Esophagus squamous epithelium (tissue), 5 donors: ENCODE measurements around the gene PPM1K. TPM values are rescaled to one million over a fixed set of nuclear protein-coding genes. Genes with fewer than 3 reads are reported as not detected.

ENCODE experiments used
- DNase-seq: peaks from one replicate; lab custom pipeline; 2025; lab: John Stamatoyannopoulos, UW
- H3K27ac ChIP-seq, 4 donors: fragments of 200-600 bp; sonication (generic); one replicate each; pipeline ENCODE4 v1.5.1; 2016 to 2019; ENCODE audit warnings: mild to moderate bottlenecking in 1 of 4
- H3K27me3 ChIP-seq, 4 donors: fragments of 200-600 bp; sonication (generic); 1 replicate in 3 of 4; 2 replicates in 1 of 4; pipeline versions ENCODE4 v1.5.1 to v1.6.0; 2017 to 2021; ENCODE audit warnings: antibody characterized with exemption in 1 of 4
- H3K36me3 ChIP-seq, 3 donors: fragments of 200-600 bp; sonication (generic); one replicate each; pipeline ENCODE4 v1.5.1; 2016 to 2019
- H3K4me1 ChIP-seq, 3 donors: fragments of 200-600 bp; sonication (generic); one replicate each; pipeline ENCODE4 v1.5.1; 2017 to 2019
- H3K4me3 ChIP-seq, 4 donors: fragments of 200-600 bp; sonication (generic); 1 replicate in 3 of 4; 2 replicates in 1 of 4; pipeline ENCODE4 v1.5.1; 2016 to 2019; ENCODE audit warnings: mild to moderate bottlenecking in 2 of 4, moderate library complexity in 1 of 4
- H3K9me3 ChIP-seq, 3 donors: fragments of 200-600 bp; sonication (generic); one replicate each; pipeline ENCODE4 v1.5.1; 2016 to 2019
- CTCF ChIP-seq, 6 experiments: fragments of 450-650 bp in 4 of 6; fragments of 200-600 bp in 2 of 6; sonication (generic) in 2 of 6; IDR thresholded peaks; one replicate each; pipeline ENCODE4 v1.5.1; 2016 to 2019; ENCODE audit warnings: antibody characterized with exemption in 6 of 6, mild to moderate bottlenecking in 4 of 6, moderate library complexity in 4 of 6
- POLR2A ChIP-seq, 4 donors: fragments of 450-650 bp; IDR thresholded peaks; one replicate each; pipeline ENCODE4 v1.6.1; 2017; ENCODE audit warnings: antibody characterized with exemption in 4 of 4, mild to moderate bottlenecking in 4 of 4, moderate library complexity in 3 of 4
- WGBS, 2 donors: methylation state at CpG; one replicate each; pipeline ENCODE4 v1.1.5; 2018; 5-methylcytosine and 5-hydroxymethylcytosine counted together
- intact Hi-C: fragments of 100-400 bp; cut with DNase I; formaldehyde crosslinking; loops from one replicate; pipeline ENCODE4 v1.15.0; 2022
- total RNA-seq, 4 donors: library from RNA; depleted of rRNA; stranded (reverse); fragments of >200 nt; gene quantifications; one replicate each; pipeline ENCODE4 v1.1.0, GENCODE V29; 2016
- donor health status: DM: yes; HTN: yes; CAD: no.

The PPM1K gene
- total RNA-seq, 4 donors from 2014 or later, result 4.4 to 34.0 (median 11.7) TPM

- H3K27me3 ChIP-seq, result no peaks in the 10 kb centered on the region
- no peak for DNase-seq
- no peak overlapping the region for H3K27ac ChIP-seq
- no peaks in the 10 kb centered on the region for H3K4me1 ChIP-seq
- H3K4me3 ChIP-seq, result no peak overlapping the region
- no peaks in the 10 kb centered on the region for H3K9me3 ChIP-seq
- 82 to 95% methylated on average over 1 of the region's 1 CpG for WGBS, 2 donors
- H3K36me3 ChIP-seq, result peaks cover 0 to 81% (median 13%) of the 10 kb centered on the region in 3 donors
- intact Hi-C loops, result no loop called here
- no peak for TF ChIP-seq POLR2A (IDR thresholded peaks at IDR 0.05)
- TF ChIP-seq CTCF (IDR thresholded peaks at IDR 0.05), result no peak
Measured at GRCh38 chr4:88264336-88264735, 20.0 kb downstream of the PPM1K start.

DNA sequence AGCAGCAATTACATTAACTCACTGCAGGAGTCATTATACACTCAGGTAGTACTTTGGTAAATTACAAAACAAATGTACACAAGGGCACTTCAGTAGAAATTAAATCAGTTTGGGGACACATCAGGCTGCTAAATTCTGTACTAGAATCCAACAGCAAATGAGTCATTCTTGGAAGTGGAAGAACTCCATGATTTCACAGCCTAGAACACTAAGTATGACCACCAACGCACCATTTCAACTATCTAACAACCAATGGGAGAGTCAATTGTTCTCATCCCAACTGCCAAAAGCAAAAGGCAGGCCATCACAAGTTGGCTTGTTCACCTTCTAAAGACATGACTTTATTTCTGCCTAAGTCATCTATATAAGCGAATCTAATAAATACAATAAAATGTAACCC, 26.6 kb downstream of the PPM1K start:
- no peaks in the 10 kb centered on the region for H3K27me3 ChIP-seq
- no peak for DNase-seq
- no peak for TF ChIP-seq POLR2A (IDR thresholded peaks at IDR 0.05)
- no peaks in the 10 kb centered on the region for H3K9me3 ChIP-seq
- no peak overlapping the region for H3K27ac ChIP-seq
- intact Hi-C loops, result no loop called here
- no peaks in the 10 kb centered on the region for H3K4me1 ChIP-seq
- WGBS, 2 donors, result 88 to 95% methylated on average over 2 of the region's 2 CpGs
- peaks cover 0 to 29% (median 0%) of the 10 kb centered on the region in 3 donors for H3K36me3 ChIP-seq
- no peak overlapping the region for H3K4me3 ChIP-seq

DNA sequence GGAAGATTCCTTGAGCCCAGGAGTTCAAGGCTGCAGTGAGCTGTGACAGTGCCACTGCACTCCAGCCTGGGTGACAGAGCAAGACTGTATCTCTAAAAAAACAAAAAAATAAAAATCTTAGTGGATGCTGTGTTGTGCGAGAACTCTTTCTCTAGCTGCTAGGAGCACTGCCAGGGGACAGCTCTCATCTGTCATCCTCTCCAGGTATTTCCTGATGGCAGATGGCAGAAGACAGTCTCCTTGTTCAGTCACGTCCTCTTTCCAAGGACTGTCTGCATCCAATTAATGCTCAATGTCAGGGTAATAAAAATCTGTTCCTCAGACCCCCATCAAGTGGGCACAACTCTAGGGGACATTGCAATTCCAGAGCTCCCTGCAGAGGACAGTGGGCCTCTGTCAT, 29.2 kb downstream of the PPM1K start:
- Histone ChIP-seq H3K36me3 (peaks cover 0 to 15% (median 0%) of the 10 kb centered on the region in 3 donors), H3K9me3 (no peaks in the 10 kb centered on the region), H3K4me3 (no peak overlapping the region), H3K27ac (no peak overlapping the region), H3K27me3 (no peaks in the 10 kb centered on the region), H3K4me1 (no peaks in the 10 kb centered on the region)
- WGBS, 2 donors, result 61 to 80% methylated on average over 2 of the region's 2 CpGs
- no peak for DNase-seq
- TF ChIP-seq POLR2A (IDR thresholded peaks at IDR 0.05) (no peak), CTCF (IDR thresholded peaks at IDR 0.05) (no peak)
- intact Hi-C loops, result no loop called here

DNA sequence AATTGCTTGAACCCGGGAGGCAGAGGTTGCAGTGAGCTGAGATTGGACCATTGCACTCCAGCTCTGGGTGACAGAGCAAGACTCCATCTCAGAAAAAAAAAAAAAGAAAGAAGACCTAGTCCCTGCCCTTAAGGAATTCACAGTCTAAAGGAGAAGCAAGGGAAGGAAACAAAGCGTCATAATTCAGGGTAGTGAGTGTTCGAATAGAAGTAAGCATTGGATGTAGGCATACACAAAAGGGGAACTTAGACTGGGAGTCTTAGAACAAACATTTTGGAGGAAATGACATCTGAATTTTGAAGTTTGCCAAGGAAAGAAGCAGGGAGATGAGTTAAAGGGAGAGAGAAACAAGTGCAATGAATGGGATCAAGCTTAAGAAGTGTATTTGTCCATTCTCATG, 32.4 kb downstream of the PPM1K start:
- Histone ChIP-seq H3K36me3 (no peaks in the 10 kb centered on the region), H3K27ac (no peak overlapping the region), H3K4me3 (no peak overlapping the region), H3K27me3 (no peaks in the 10 kb centered on the region), H3K9me3 (no peaks in the 10 kb centered on the region), H3K4me1 (no peaks in the 10 kb centered on the region)
- 72 to 91% methylated on average over 3 of the region's 3 CpGs for WGBS, 2 donors
- intact Hi-C loops, result no loop called here
- no peak for DNase-seq
- TF ChIP-seq POLR2A (IDR thresholded peaks at IDR 0.05), result no peak
- no peak for TF ChIP-seq CTCF (IDR thresholded peaks at IDR 0.05)

DNA sequence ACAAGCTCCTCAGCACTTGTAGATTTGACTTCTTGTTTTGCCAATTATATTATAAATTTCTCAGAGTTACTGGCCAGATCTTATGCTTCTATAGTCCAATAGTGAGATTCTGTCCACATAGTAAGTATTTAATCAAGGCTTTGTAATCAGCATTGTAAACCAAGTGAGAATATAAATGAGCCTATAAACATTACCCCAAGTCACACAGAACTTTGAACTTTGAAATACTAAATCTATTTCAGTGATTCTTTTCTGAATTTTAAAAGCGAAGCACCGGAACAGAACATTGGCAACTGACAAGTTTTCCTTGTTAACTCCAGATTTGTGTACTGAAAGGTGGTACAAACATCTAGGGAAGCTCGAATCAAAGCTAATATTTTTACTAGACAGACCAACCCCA, 37.2 kb downstream of the PPM1K start:
- no peaks in the 10 kb centered on the region for H3K9me3 ChIP-seq
- TF ChIP-seq POLR2A (IDR thresholded peaks at IDR 0.05) (no peak), CTCF (IDR thresholded peaks at IDR 0.05) (no peak)
- no peaks in the 10 kb centered on the region for H3K4me1 ChIP-seq
- no peak for DNase-seq
- intact Hi-C loops, result no loop called here
- H3K4me3 ChIP-seq, result no peak overlapping the region
- no peaks in the 10 kb centered on the region for H3K27me3 ChIP-seq
- H3K36me3 ChIP-seq, result no peaks in the 10 kb centered on the region
- 73 to 75% methylated on average over 3 of the region's 3 CpGs for WGBS, 2 donors
- no peak overlapping the region for H3K27ac ChIP-seq

DNA sequence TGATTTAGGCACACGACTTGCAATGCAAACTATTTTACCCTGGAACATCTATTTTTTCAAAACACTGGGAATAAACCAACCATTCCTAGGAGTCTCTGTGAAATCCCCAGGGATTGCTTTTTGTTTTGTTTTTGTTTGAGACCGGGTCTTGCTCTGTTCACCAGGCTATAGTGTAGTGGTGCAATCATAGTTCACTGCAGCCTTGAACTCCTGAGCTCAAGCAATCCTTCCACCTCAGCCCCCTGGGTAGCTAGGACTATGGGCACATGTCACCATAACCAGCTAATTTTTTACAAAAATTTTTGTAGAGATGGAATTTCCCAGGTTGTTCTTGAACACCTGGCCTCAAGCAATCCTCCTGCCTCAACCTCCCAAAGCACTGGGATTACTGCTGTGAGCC, 37.8 kb downstream of the PPM1K start:
- no peak overlapping the region for H3K4me3 ChIP-seq
- no peak overlapping the region for H3K27ac ChIP-seq
- no peaks in the 10 kb centered on the region for H3K9me3 ChIP-seq
- no peak for DNase-seq
- no peaks in the 10 kb centered on the region for H3K27me3 ChIP-seq
- no peaks in the 10 kb centered on the region for H3K36me3 ChIP-seq
- no peaks in the 10 kb centered on the region for H3K4me1 ChIP-seq
- TF ChIP-seq CTCF (IDR thresholded peaks at IDR 0.05) (no peak), POLR2A (IDR thresholded peaks at IDR 0.05) (no peak)
- intact Hi-C loops, result no loop called here
- 75 to 78% methylated on average over 2 of the region's 2 CpGs for WGBS, 2 donors
